Spinal cord (tissue), 10 donors: Measurements from ENCODE around the gene SMPDL3B. TPM values are rescaled to one million over a fixed set of nuclear protein-coding genes. Genes with fewer than 3 reads are reported as not detected.
"Not testable (repeated sequence)": the region's sequence is repeated elsewhere in the genome, so short reads cannot be mapped to it uniquely, and the experiment has no call there.

Experiments used
- DNase-seq, 6 donors: peaks; one replicate each; pipeline versions ENCODE4 v3.0.0 to v3.0.0-alpha.2; 2013 to 2015; ENCODE audit warnings: low spot score in 6 of 6, low read depth in 4 of 6
- H3K27ac ChIP-seq: one replicate; pipeline ENCODE4 v1.5.1; 2013; ENCODE audit warnings: low read depth, low read length, control low read depth
- H3K27me3 ChIP-seq: one replicate; pipeline ENCODE4 v1.6.1; 2013; ENCODE audit warnings: low read length; ENCODE audit not compliant: control insufficient read depth, insufficient read depth
- H3K36me3 ChIP-seq: one replicate; pipeline ENCODE4 v1.6.1; 2013; ENCODE audit warnings: low read length; ENCODE audit not compliant: control insufficient read depth, insufficient read depth
- H3K4me1 ChIP-seq: one replicate; pipeline ENCODE4 v1.6.1; 2013; ENCODE audit warnings: low read length; ENCODE audit not compliant: control insufficient read depth, insufficient read depth
- H3K4me3 ChIP-seq: one replicate; pipeline ENCODE4 v1.5.1; 2013; ENCODE audit warnings: low read depth, low read length, control low read depth
- H3K9me3 ChIP-seq: one replicate; pipeline ENCODE4 v1.6.1; 2013; ENCODE audit warnings: low read length; ENCODE audit not compliant: control insufficient read depth, insufficient read depth
- WGBS: methylation state at CpG from one replicate; pipeline ENCODE4 v1.1.5; 2013; ENCODE audit warnings: missing lambda C conversion rate; ENCODE audit not compliant: insufficient coverage; 5-methylcytosine and 5-hydroxymethylcytosine counted together
- polyA plus RNA-seq, 2 donors: library from polyadenylated mRNA; unstranded; fragments of 120-200 nt; gene quantifications; one replicate each; pipeline ENCODE4 v1.2.1, GENCODE V29; 2013; ENCODE audit not compliant: insufficient read length in 2 of 2
- total RNA-seq, 2 donors: library from RNA; depleted of rRNA in 1 of 2; stranded (reverse); fragments of 120-200 nt in 1 of 2; fragments of >200 nt in 1 of 2; gene quantifications; one replicate each; pipeline versions ENCODE4 v1.2.3 to v1.2.4, GENCODE V29; 2013 to 2014
- donor health status: healthy.

Gene SMPDL3B
- total and polyA plus RNA-seq, 4 donors, result 0.89 to 2.5 (median 1.2) TPM

GRCh38 chr1:28003117-28003516, 68.3 kb downstream of the SMPDL3B start:
- peaks cover 29% of the 10 kb centered on the region for H3K36me3 ChIP-seq
- not testable (repeated sequence) for H3K27ac ChIP-seq, H3K4me3 ChIP-seq, H3K27me3 ChIP-seq, H3K4me1 ChIP-seq, DNase-seq, H3K9me3 ChIP-seq
- 100% methylated on average over 3 of the region's 8 CpGs for WGBS

Other genes with a start within 250 kb of the SMPDL3B start
- 10 to 100 TPM; 11.4 to 22.1 TPM for gene FAM76A, start 209.0 kb upstream of the SMPDL3B start, total RNA-seq
- gene FAM76A, start 209.0 kb upstream of the SMPDL3B start, polyA plus RNA-seq, result 10 to 100 TPM; 12.1 to 12.3 TPM
- gene STX12, start 161.8 kb upstream of the SMPDL3B start, total RNA-seq, result 100 to 1,000 TPM in 1 of 2 donors, 10 to 100 TPM in 1; 74.3 to 139 TPM
- 100 to 1,000 TPM in 1 of 2 donors, 10 to 100 TPM in 1; 92.1 to 121 TPM for gene STX12, start 161.8 kb upstream of the SMPDL3B start, polyA plus RNA-seq
- gene PPP1R8, start 104.2 kb upstream of the SMPDL3B start, total RNA-seq, result 10 to 100 TPM; 43.8 to 57.5 TPM
- gene PPP1R8, start 104.2 kb upstream of the SMPDL3B start, polyA plus RNA-seq, result 10 to 100 TPM; 51.4 to 56.2 TPM
- 10 to 100 TPM in 1 of 2 donors, 1 to 10 TPM in 1; 7.4 to 14.6 TPM for gene THEMIS2, start 62.5 kb upstream of the SMPDL3B start, total RNA-seq
- gene THEMIS2, start 62.5 kb upstream of the SMPDL3B start, polyA plus RNA-seq, result 1 to 10 TPM; 8.8 to 9.4 TPM
- gene RPA2, start 20.4 kb upstream of the SMPDL3B start, total RNA-seq, result 10 to 100 TPM; 64.9 to 65.9 TPM
- 10 to 100 TPM; 53.6 to 56.2 TPM for gene RPA2, start 20.4 kb upstream of the SMPDL3B start, polyA plus RNA-seq
- gene XKR8, start 25.0 kb downstream of the SMPDL3B start, total RNA-seq, result 1 to 10 TPM; 2.4 to 3.2 TPM
- gene XKR8, start 25.0 kb downstream of the SMPDL3B start, polyA plus RNA-seq, result 1 to 10 TPM; 8.7 to 9.9 TPM
- gene EYA3, start 153.6 kb downstream of the SMPDL3B start, total RNA-seq, result 10 to 100 TPM; 14.3 to 15.8 TPM
- 10 to 100 TPM; 14.4 to 17.5 TPM for gene EYA3, start 153.6 kb downstream of the SMPDL3B start, polyA plus RNA-seq
- 1 to 10 TPM; 4.7 to 7.9 TPM for gene PTAFR, start 241.7 kb downstream of the SMPDL3B start, total RNA-seq
- 1 to 10 TPM; 6.8 to 9.9 TPM for gene PTAFR, start 241.7 kb downstream of the SMPDL3B start, polyA plus RNA-seq